Activated CD4-positive, alpha-beta memory T cell treated with anti-CD3 and anti-CD28 coated beads, Interleukin-2, amount 10 ng/mL, durations not matched to agents 7 days and 5 days (primary cell): ENCODE data around the gene CSMD2. TPM values are rescaled to one million over a fixed set of nuclear protein-coding genes. Genes with fewer than 3 reads are reported as not detected.

Experiments used
- CTCF ChIA-PET: fragments of 350-600 bp; sonication (Branson Sonifier 250); formaldehyde crosslinking; loops from one replicate; lab custom pipeline; 2021; ENCODE audit warnings: antibody characterized with exemption, inconsistent platforms; lab: Charles Lee
- POLR2A ChIA-PET: fragments of 350-600 bp; sonication (Branson Sonifier 250); formaldehyde crosslinking; loops from one replicate; lab custom pipeline; 2021; ENCODE audit warnings: antibody characterized with exemption; lab: Charles Lee
- DNase-seq: peaks from one replicate; pipeline ENCODE4 v3.0.0-alpha.2; 2020
- H3K27ac Mint-ChIP-seq: one replicate; pipeline ENCODE4 v1.8.0; 2021; ENCODE audit warnings: mild to moderate bottlenecking, mixed read lengths
- H3K27me3 Mint-ChIP-seq: one replicate; pipeline ENCODE4 v1.8.0; 2021; ENCODE audit warnings: mixed read lengths
- H3K36me3 Mint-ChIP-seq: one replicate; pipeline ENCODE4 v1.8.0; 2021; ENCODE audit warnings: low read depth, mixed read lengths
- H3K4me1 Mint-ChIP-seq: one replicate; pipeline ENCODE4 v1.8.0; 2021; ENCODE audit warnings: mixed read lengths
- H3K4me3 Mint-ChIP-seq: one replicate; pipeline ENCODE4 v1.8.0; 2021; ENCODE audit warnings: mild to moderate bottlenecking, mixed read lengths
- H3K9me3 Mint-ChIP-seq: one replicate; pipeline ENCODE4 v1.8.0; 2021; ENCODE audit warnings: mixed read lengths
- total RNA-seq, 2 experiments: library from RNA; stranded (reverse); gene quantifications; one replicate each; pipeline ENCODE4 v1.2.3, GENCODE V29; 2021

The CSMD2 gene
- total RNA-seq, 2 experiments from 2014 or later: not detected

DNA sequence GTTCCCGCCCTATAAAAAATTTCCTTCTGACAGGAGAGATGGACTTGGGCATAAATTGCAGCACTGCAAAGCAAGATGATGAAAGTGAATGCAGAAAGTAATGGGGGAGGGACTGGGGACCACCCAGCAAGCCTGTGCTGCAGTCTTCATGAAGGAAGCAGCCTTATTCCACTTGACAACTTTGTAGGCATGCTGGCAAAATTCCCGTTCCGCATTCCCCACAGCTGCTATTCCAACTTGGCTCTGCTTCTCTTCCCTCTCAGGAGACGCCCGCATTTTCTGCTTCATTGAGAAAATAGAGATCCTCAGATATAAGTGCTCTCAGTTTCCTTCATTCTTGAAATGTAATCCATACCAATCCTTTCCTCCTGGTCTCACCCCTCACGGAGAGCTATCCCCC is 298.7 kb downstream of the CSMD2 start:
- H3K36me3 Mint-ChIP-seq: no peaks in the 10 kb centered on the region
- no peaks in the 10 kb centered on the region for H3K9me3 Mint-ChIP-seq
- no peak for DNase-seq
- CTCF ChIA-PET: no interaction called here
- peaks cover 5% of the 10 kb centered on the region for H3K4me1 Mint-ChIP-seq
- POLR2A ChIA-PET: no interaction called here
- H3K27me3 Mint-ChIP-seq: no peaks in the 10 kb centered on the region
- H3K27ac Mint-ChIP-seq: no peak overlapping the region
- H3K4me3 Mint-ChIP-seq: no peak overlapping the region

DNA sequence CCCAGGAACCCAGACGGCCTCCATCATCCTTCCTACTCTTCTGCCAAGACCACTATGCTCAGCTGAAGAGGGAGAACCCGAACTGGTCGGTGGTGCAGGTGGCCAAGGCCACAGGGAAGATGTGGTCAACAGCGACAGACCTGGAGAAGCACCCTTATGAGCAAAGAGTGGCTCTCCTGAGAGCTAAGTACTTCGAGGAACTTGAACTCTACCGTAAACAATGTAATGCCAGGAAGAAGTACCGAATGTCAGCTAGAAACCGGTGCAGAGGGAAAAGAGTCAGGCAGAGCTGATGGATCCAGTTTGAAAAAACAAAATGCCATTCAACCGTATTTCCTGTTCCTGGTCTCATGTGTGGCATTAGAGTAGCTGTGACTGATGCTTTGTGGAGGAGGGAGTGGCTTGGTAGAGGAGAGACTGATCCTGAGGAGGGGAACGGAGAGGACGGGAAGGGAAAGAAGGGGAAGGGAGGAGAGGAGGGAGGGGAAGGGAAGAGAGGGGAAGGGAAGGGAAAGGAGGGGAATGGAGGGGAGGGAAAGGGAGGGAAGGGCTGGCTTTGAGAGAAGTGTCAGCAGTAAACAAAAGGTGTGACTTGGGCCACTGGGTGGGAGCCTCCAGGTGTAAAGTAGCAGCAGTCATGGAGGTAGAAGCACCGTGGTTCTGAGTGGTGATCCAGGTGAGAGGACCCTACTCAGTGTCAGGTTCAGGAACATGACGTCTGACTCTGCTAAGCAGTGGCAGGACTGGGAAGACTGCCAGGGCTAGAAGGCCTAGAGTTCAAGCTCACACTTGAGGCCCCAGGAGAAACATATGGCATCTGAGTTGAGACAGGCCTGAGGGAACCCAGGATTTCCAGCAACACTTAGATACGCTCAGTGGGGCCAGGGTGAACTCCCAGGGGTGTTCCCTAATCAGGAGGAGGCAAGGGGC is 300.3 kb downstream of the CSMD2 start:
- CTCF ChIA-PET: no interaction called here
- H3K4me1 Mint-ChIP-seq: peaks cover 5% of the 10 kb centered on the region
- no peaks in the 10 kb centered on the region for H3K9me3 Mint-ChIP-seq
- no peaks in the 10 kb centered on the region for H3K36me3 Mint-ChIP-seq
- no peaks in the 10 kb centered on the region for H3K27me3 Mint-ChIP-seq
- no peak overlapping the region for H3K4me3 Mint-ChIP-seq
- no peak overlapping the region for H3K27ac Mint-ChIP-seq
- DNase-seq: no peak
- POLR2A ChIA-PET: no interaction called here

DNA sequence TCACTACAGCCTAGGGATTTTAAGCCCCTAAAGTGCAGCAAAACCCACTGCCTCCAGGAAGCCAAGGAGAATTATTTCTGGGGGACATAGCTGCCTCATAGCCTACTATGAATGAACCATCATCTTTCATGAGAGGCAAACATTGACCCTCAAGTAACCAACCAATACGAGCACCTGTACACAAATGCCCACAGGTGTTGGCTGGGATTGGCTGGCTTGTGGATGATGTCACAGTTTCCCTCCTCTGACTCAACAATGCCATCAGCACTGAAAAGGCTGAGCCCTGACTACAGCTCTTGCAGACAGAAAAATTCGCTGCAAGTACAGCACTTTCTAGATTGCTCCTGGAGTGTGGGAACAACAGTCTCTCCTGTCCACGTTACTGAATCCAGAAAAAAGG is 301.3 kb downstream of the CSMD2 start, which contains the start of gene HMGB4:
TSS of gene HMGB4 (plus strand) at position 301 of the 400 bp plus-strand sequence. CDS start 113 bp downstream, outside the sequence.
- ChIA-PET POLR2A (no interaction called here), CTCF (no interaction called here)
- no peak for DNase-seq
- no peak within 1 kb of the TSS for H3K27ac Mint-ChIP-seq
- H3K4me1 Mint-ChIP-seq: peaks cover 5% of the 10 kb centered on the region
- H3K36me3 Mint-ChIP-seq: no peaks in the 10 kb centered on the region
- no peaks in the 10 kb centered on the region for H3K9me3 Mint-ChIP-seq
- no peaks in the 10 kb centered on the region for H3K27me3 Mint-ChIP-seq
- H3K4me3 Mint-ChIP-seq: no peak within 1 kb of the TSS

DNA sequence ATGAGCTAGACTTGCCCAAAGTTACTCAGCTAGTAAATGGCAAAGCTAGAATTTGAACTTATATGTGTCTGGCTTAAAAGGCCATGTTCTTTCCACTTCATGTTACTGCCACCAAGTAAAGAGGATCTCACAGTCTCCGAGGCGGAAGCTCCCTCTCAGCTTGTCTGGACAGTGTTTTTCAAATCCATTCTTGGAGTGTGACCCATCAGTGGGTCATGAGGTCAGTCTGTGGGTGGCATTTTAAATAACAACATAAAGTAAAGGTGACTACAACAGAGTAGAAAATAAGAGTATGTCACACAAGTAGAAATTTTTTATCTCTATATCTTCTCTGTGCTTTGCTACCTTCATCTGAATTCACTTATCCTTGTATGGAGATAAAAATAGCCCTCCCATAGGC is 304.4 kb downstream of the CSMD2 start:
- Mint-ChIP-seq H3K4me1 (no peaks in the 10 kb centered on the region), H3K9me3 (no peaks in the 10 kb centered on the region), H3K4me3 (no peak overlapping the region), H3K27me3 (no peaks in the 10 kb centered on the region), H3K36me3 (no peaks in the 10 kb centered on the region), H3K27ac (no peak overlapping the region)
- ChIA-PET CTCF (no interaction called here), POLR2A (no interaction called here)
- DNase-seq: no peak

DNA sequence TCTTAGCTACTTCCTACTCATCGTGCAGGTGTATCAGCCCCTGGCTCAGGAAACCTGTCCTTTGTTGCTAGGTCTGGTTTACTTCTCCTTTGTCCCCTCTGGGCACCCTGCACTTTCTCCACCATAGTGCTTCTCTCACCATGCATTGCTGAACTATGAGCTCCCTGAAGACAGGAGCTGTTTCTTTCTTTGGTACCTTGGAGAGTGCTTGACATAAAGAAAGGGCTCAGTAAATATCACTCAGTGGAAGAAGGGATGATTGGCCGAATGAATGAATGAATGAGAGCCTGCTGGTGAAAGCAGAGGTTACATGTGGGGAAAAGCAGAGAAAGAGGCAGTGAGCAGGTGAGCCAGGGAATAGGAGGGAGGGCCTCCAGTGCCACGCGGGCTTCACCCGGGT is 310.9 kb downstream of the CSMD2 start:
- Mint-ChIP-seq H3K4me3 (no peak overlapping the region), H3K27ac (no peak overlapping the region), H3K9me3 (no peaks in the 10 kb centered on the region), H3K4me1 (no peaks in the 10 kb centered on the region), H3K36me3 (no peaks in the 10 kb centered on the region), H3K27me3 (peaks cover 9% of the 10 kb centered on the region)
- no peak for DNase-seq
- ChIA-PET CTCF (no interaction called here), POLR2A (no interaction called here)

DNA sequence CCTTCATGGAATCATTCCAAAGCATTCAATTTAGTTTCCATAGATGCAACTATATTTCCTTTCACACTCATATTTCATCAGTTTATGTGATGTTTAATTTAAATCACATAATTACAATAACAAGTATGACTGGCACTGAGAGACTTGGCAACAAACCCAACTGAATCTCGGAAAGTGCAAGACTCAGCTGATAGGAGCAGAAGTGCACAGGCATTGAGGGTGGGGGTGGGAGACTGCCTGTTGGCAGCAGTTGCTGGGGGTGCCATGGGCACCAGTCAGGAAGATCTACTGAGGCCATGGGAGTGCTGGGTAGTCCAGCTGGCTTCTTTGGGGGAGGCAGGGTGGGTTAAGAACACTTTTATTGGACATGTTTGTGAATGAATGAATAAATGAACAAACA is 311.6 kb downstream of the CSMD2 start:
- CTCF ChIA-PET: no interaction called here
- POLR2A ChIA-PET: no interaction called here

DNA sequence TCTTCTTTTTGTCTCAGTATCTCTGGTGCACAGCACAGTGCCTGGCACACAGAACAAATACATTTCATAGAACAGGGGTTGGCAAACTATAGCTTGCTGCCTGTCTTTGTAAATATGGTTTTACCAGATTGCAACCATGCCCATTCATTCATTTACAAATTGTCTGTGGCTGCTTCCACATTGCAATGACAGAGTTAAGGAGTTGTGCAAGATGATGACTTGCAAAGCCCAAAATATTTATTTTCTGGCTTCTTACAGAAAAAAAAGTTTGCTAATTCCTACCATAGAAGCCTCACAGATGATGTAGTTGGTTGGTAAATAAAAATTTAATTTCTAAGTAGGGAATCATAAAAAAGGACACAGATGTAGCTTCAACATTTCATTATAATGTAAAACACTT is 312.3 kb downstream of the CSMD2 start:
- Mint-ChIP-seq H3K9me3 (no peaks in the 10 kb centered on the region), H3K4me1 (no peaks in the 10 kb centered on the region), H3K27ac (no peak overlapping the region), H3K27me3 (peaks cover 10% of the 10 kb centered on the region), H3K36me3 (no peaks in the 10 kb centered on the region), H3K4me3 (no peak overlapping the region)
- POLR2A ChIA-PET: no interaction called here
- DNase-seq: no peak
- CTCF ChIA-PET: no interaction called here

More for the DNA sequence above, 311.6 kb downstream of the CSMD2 start:
- Mint-ChIP-seq H3K27me3 (peaks cover 10% of the 10 kb centered on the region), H3K27ac (no peak overlapping the region), H3K4me1 (no peaks in the 10 kb centered on the region), H3K36me3 (no peaks in the 10 kb centered on the region), H3K9me3 (no peaks in the 10 kb centered on the region), H3K4me3 (no peak overlapping the region)
- DNase-seq: no peak

DNA sequence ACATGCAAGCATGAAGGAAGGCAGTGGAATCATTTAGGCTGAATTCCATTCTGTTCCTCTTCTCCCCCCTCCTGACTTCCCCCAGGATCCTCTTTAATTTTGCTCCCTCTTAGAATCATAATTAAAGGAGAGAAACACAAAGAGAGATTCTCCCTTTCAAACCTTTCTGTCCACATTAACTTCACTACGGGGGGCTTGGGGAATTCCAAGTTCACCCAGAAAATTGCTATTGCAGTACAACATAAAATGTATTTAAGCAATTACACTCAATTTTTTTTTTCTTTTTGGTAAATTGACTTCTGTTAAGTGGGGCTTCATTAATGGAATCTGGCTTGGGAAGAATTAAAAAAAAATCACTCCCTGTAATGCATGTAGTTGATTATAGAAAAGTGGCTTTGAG is 314.5 kb downstream of the CSMD2 start:
- no peaks in the 10 kb centered on the region for H3K36me3 Mint-ChIP-seq
- peaks cover 10% of the 10 kb centered on the region for H3K27me3 Mint-ChIP-seq
- H3K4me3 Mint-ChIP-seq: no peak overlapping the region

DNA sequence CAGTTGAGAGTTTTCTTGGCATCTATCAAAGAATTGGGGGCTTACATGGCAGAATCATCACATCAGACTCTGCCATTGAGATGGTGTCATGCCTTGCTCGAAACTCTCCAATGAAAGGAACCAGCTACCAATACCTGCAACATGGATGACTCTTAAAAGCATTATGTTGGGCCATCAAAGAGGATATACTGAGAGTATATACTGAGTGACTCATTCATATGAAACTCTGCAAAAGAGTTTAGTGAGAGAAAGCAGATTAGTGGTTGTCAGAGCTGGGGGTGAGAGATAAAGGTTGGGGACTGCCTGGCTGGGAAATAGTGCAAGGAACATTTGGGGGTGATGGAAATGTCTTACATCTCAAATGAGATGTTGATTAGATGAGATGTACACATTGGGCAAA is 315.8 kb downstream of the CSMD2 start:
- Mint-ChIP-seq H3K36me3 (no peaks in the 10 kb centered on the region), H3K27ac (no peak overlapping the region), H3K9me3 (no peaks in the 10 kb centered on the region), H3K27me3 (peaks cover 10% of the 10 kb centered on the region), H3K4me3 (no peak overlapping the region), H3K4me1 (no peaks in the 10 kb centered on the region)
- ChIA-PET POLR2A (no interaction called here), CTCF (no interaction called here)
- DNase-seq: no peak

More for the DNA sequence above, 314.5 kb downstream of the CSMD2 start:
- DNase-seq: no peak
- no peaks in the 10 kb centered on the region for H3K4me1 Mint-ChIP-seq
- no peaks in the 10 kb centered on the region for H3K9me3 Mint-ChIP-seq
- H3K27ac Mint-ChIP-seq: no peak overlapping the region
- POLR2A ChIA-PET: no interaction called here
- CTCF ChIA-PET: no interaction called here

DNA sequence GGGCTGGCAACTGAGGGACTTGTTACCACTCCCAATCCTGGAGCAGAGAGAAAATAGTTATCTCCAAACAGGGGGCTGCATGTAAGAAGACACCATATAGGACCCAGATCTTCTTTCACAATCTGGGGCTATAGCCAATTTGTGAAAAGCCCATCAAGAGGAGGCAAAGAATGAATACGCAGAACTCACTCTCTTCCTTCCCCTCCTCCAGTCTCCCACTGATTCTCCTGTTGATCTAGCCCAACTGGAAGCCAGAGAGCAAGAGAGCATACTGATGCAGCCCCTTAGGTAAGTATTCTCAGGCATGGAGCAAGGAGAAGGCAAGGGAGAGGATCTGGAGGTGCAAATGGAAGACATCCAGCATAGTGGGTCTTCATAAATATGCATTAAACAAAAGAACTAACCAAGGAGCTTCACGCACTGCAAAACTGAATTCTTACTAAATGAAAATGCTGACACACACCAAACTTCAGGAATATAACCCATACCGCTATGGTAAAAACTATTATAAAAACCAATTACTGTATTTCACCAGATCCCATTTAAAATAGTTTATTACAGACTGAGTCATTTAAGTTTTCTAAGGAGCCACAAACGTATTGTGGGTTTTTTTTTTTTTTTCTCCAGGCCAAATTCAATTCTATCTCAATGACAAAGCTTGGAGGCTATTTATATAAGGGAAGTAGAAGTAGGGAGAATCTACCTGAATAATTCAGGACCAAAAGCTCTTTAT is 316.7 kb downstream of the CSMD2 start:
- CTCF ChIA-PET: no interaction called here
- no peaks in the 10 kb centered on the region for H3K9me3 Mint-ChIP-seq
- POLR2A ChIA-PET: no interaction called here
- peaks cover 10% of the 10 kb centered on the region for H3K27me3 Mint-ChIP-seq
- no peak overlapping the region for H3K27ac Mint-ChIP-seq
- H3K4me3 Mint-ChIP-seq: no peak overlapping the region
- no peak for DNase-seq
- H3K4me1 Mint-ChIP-seq: no peaks in the 10 kb centered on the region
- H3K36me3 Mint-ChIP-seq: no peaks in the 10 kb centered on the region

DNA sequence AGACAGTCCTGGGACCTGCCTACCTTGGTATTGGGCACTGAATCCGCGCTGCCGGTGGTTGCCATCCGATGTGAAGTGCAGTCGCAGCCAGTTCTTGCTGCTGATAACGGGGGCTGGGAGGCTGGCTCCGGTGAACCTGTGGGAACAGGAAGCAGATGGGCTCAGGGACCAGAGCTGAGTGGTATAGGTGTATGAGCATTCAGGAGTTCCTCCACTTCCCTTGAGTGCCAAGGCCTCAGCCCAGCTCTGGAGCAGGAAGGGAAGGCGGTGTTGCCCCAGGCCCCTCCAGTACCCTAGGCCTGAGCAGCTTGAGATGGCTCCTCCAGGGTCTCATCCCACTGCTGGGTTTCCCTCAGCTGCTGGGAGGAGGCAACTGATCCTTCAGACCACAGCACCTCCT is 318.2 kb downstream of the CSMD2 start:
- no peak overlapping the region for H3K27ac Mint-ChIP-seq
- H3K36me3 Mint-ChIP-seq: no peaks in the 10 kb centered on the region
- DNase-seq: no peak
- H3K4me3 Mint-ChIP-seq: no peak overlapping the region
- peaks cover 8% of the 10 kb centered on the region for H3K27me3 Mint-ChIP-seq
- no peaks in the 10 kb centered on the region for H3K4me1 Mint-ChIP-seq
- ChIA-PET POLR2A (no interaction called here), CTCF (no interaction called here)
- H3K9me3 Mint-ChIP-seq: no peaks in the 10 kb centered on the region

DNA sequence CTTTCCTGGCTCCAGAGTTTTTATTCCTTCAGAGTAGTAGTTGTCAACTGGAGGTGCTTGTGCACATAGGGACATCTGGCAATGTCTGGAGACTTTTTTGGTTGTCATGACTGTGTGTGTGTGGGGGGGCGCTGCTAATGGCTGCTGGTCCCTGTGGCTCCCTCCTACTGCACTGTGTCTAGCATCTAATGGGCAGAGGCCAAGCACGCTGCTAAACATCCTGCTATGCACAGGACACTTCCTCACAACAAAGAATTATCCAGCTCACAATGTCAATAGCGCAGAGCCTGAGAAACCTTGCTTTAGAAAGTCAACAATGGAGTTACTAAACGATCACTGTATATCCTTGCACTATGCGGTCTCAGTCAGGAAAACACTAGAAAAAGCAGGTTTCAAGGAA is 320.9 kb downstream of the CSMD2 start:
- CTCF ChIA-PET: no interaction called here
- H3K27me3 Mint-ChIP-seq: peaks cover 2% of the 10 kb centered on the region

DNA sequence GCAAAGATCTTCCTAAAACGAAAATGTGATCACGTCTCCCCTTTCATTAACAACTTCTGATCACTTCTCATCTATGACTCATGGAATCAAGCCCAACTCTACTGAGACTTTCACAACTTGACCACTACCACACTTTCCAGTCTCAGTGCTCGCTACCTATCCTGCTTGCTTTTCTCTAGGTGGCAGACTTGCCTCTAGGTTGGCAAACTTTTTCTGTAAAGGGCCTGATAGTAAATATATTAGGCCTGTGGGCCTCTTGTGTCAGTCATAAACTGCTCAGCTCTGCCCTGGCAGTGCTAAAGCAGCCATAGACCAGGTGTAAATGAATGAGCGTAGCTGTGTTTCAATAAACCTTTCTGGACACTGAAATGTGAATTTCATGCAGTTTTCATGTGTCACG is 322.7 kb downstream of the CSMD2 start:
- ChIA-PET POLR2A (no interaction called here), CTCF (no interaction called here)
- Mint-ChIP-seq H3K27ac (no peak overlapping the region), H3K9me3 (no peaks in the 10 kb centered on the region), H3K36me3 (no peaks in the 10 kb centered on the region), H3K27me3 (no peaks in the 10 kb centered on the region), H3K4me3 (no peak overlapping the region), H3K4me1 (no peaks in the 10 kb centered on the region)
- DNase-seq: no peak

More for the DNA sequence above, 320.9 kb downstream of the CSMD2 start:
- H3K27ac Mint-ChIP-seq: no peak overlapping the region
- H3K4me1 Mint-ChIP-seq: no peaks in the 10 kb centered on the region
- no peak for DNase-seq
- H3K9me3 Mint-ChIP-seq: no peaks in the 10 kb centered on the region
- no peaks in the 10 kb centered on the region for H3K36me3 Mint-ChIP-seq
- no peak overlapping the region for H3K4me3 Mint-ChIP-seq
- POLR2A ChIA-PET: no interaction called here
